ENCODE results near the gene MACO1. TPM values are rescaled to one million over a fixed set of nuclear protein-coding genes. Genes with fewer than 3 reads are reported as not detected.

The MACO1 gene
- total RNA-seq, 1 experiment from 2014 or later: 9.8 TPM

- CTCF ChIA-PET: interaction anchor here (0.7 to 1.3 kb wide), 2 partner anchors 20 to 73 kb away, joined by 4 read pairs; no protein-coding TSS in a partner anchor
- peak overlapping the region; percentile 55; the same call in 1 of the 2 replicates for H3K27ac ChIP-seq (ENCODE audit: low read depth, low read length)
Measured at GRCh38 chr1:25430967-25431881, 527 bp downstream of the MACO1 start.

More at GRCh38 chr1:25430967-25431881, 527 bp downstream of the MACO1 start:
- peak; percentile 8 for DNase-seq (ENCODE audit: low read depth, low spot score)
- Histone ChIP-seq H3K9ac (ENCODE audit: low read length) (peak overlapping the region; percentile 63), H3K4me3 (replicated peaks in 1 of 2; ENCODE audit: low read depth in 1 of 2, low read length in 2 of 2) (peak overlapping the region; percentile 57 to 71), H3K9me3 (ENCODE audit: control insufficient read depth in 1 of 2, insufficient read depth in 1 of 2, low read depth in 1 of 2, low read length in 2 of 2) (no peaks in the 10 kb centered on the region), H3K4me2 (ENCODE audit: low read length) (peak overlapping the region; percentile 85), H3K79me2 (ENCODE audit: insufficient read depth, low read length) (no peaks in the 10 kb centered on the region), H3K36me3 (ENCODE audit: control insufficient read depth in 1 of 2, insufficient read depth in 2 of 2, low read length in 2 of 2) (no peaks in the 10 kb centered on the region), H4K20me1 (ENCODE audit: insufficient read depth) (no peaks in the 10 kb centered on the region), H2AFZ (ENCODE audit: low read depth, low read length, poor library complexity, severe bottlenecking) (no peak overlapping the region), H3K27me3 (ENCODE audit: insufficient read depth, low read length) (no peaks in the 10 kb centered on the region), H3K9me2 (ENCODE audit: insufficient read depth) (no peaks in the 10 kb centered on the region), H3K4me1 (ENCODE audit: control insufficient read depth in 1 of 2, insufficient read depth in 2 of 2, low read length in 2 of 2) (peaks cover 8 to 14% of the 10 kb centered on the region in 2 experiments; a peak in 3 of 4 replicates)
- peak; percentile 91 for TF ChIP-seq ZFX (IDR thresholded peaks at IDR 0.05)
- no peak for TF ChIP-seq EZH2phosphoT487 (IDR thresholded peaks at IDR 0.05; ENCODE audit: borderline replicate concordance)
- TF ChIP-seq ZNF274 (IDR thresholded peaks at IDR 0.05; ENCODE audit: low read depth, low read length): no peak
- TF ChIP-seq ELF1 (IDR thresholded peaks at IDR 0.05; ENCODE audit: borderline replicate concordance, low read depth): no peak
- peak; percentile 13 for TF ChIP-seq TCF7L2 (IDR thresholded peaks at IDR 0.05; ENCODE audit: borderline replicate concordance, extremely low read depth, insufficient read depth, insufficient read length)
- TF ChIP-seq, protein P1, sequence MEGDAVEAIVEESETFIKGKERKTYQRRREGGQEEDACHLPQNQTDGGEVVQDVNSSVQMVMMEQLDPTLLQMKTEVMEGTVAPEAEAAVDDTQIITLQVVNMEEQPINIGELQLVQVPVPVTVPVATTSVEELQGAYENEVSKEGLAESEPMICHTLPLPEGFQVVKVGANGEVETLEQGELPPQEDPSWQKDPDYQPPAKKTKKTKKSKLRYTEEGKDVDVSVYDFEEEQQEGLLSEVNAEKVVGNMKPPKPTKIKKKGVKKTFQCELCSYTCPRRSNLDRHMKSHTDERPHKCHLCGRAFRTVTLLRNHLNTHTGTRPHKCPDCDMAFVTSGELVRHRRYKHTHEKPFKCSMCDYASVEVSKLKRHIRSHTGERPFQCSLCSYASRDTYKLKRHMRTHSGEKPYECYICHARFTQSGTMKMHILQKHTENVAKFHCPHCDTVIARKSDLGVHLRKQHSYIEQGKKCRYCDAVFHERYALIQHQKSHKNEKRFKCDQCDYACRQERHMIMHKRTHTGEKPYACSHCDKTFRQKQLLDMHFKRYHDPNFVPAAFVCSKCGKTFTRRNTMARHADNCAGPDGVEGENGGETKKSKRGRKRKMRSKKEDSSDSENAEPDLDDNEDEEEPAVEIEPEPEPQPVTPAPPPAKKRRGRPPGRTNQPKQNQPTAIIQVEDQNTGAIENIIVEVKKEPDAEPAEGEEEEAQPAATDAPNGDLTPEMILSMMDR (IDR thresholded peaks at IDR 0.05 in 2 of 3, conservative IDR thresholded peaks at IDR 0.05 in 1 of 3; ENCODE audit: borderline replicate concordance in 1 of 3, insufficient read depth in 1 of 3, low read depth in 2 of 3, low read length in 2 of 3): no peak
- TF ChIP-seq EGR1 (IDR thresholded peaks at IDR 0.05; ENCODE audit: low read depth): no peak
- ATAC-seq: peak; percentile 29
- ChIA-PET POLR2A (interaction anchor here (1.0 to 1.2 kb wide), 4 partner anchors 9 to 184 kb away, joined by 3 read pairs; partner anchors contain the start of gene RSRP1), RAD21 (ENCODE audit: low non-redundant PET in 1 of 2, low total read pairs in 2 of 2, uncharacterized antibody in 2 of 2, unreplicated experiment in 2 of 2) (no interaction called here)
- no TSS peak for BruUV-seq (replicated peaks)
- intact Hi-C loops (cut with micrococcal nuclease): no loop called here
